Measurements from ENCODE around the gene STK32C.

DNA sequence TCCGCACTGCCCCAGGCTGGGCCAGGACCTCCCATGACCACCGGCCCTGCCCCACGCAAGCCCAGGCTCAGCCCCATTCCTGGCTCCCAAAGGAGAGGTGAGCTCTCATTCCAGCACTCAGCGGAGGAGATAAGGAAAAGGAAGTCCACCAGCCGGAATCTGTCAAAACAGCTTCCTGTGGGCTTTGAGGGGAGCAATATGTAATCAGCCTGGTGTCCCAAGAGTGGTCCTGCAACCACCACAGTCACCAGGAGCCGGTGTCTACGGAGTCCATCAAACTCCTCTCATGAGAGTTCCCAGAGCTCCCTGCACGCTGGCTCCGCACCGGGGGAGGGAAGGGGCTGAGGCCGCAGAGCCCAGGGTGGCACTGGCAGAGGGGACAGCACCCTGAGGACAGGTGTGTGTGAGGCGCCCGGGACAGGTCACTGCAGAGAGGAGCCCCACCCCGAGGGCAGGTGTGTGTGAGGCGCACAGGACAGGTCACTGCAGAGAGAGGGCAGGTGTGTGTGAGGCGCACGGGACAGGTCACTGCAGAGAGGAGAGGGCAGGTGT is 57.9 kb downstream of the STK32C start:
- TF ChIP-seq POLR2AphosphoS5 (IDR thresholded peaks at IDR 0.05): no peak
- TF ChIP-seq, protein P1, sequence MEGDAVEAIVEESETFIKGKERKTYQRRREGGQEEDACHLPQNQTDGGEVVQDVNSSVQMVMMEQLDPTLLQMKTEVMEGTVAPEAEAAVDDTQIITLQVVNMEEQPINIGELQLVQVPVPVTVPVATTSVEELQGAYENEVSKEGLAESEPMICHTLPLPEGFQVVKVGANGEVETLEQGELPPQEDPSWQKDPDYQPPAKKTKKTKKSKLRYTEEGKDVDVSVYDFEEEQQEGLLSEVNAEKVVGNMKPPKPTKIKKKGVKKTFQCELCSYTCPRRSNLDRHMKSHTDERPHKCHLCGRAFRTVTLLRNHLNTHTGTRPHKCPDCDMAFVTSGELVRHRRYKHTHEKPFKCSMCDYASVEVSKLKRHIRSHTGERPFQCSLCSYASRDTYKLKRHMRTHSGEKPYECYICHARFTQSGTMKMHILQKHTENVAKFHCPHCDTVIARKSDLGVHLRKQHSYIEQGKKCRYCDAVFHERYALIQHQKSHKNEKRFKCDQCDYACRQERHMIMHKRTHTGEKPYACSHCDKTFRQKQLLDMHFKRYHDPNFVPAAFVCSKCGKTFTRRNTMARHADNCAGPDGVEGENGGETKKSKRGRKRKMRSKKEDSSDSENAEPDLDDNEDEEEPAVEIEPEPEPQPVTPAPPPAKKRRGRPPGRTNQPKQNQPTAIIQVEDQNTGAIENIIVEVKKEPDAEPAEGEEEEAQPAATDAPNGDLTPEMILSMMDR (IDR thresholded peaks at IDR 0.05 in 8 of 11, conservative IDR thresholded peaks at IDR 0.05 in 3 of 11): no peak

All from spleen (tissue), 7 donors.